Measurements from ENCODE around the gene CASK.
A peak's percentile ranks its signal among the peaks of the same experiment; 100 is the strongest.

DNA sequence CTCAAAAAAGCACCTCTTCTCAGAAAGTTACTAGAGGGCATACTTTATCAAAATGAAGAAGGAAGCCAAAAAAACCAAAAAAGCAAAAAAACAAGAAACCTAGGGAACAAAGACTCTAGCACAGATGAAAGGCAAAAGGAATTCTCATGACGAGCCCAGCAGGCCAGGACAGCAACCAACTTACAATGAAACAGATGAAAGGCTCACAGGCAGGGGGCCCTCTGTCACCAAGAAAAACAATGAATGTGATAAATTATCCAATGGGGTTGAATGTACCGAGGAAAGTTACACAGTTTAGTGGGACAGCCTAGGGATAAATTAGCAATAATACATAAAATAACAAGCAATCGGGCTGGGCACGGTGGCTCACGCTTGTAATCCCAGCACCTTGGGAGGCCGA, 120.4 kb downstream of the CASK start:
- no peak for TF ChIP-seq POLR2A (IDR thresholded peaks at IDR 0.05)
- TF ChIP-seq CTCF (IDR thresholded peaks at IDR 0.05): peak in 1 of 6 experiments; percentile 23

Data from Peyer's patch (tissue), 4 donors.